ENCODE results near the gene SQOR. TPM values are rescaled to one million over a fixed set of nuclear protein-coding genes. Genes with fewer than 3 reads are reported as not detected.

SQOR gene
- total RNA-seq, 1 donor = 122 TPM

GRCh38 chr15:45594319-45594718, 40.5 kb upstream of the SQOR start:
- no peak for TF ChIP-seq CTCF (IDR thresholded peaks at IDR 0.05; ENCODE audit: extremely low read depth, low read depth, low read length)
- H3K27ac ChIP-seq (ENCODE audit: low read depth, low read length) = no peak overlapping the region
- no peak for DNase-seq (ENCODE audit: insufficient read length, low spot score, missing footprints)
- H3K4me2 ChIP-seq (ENCODE audit: insufficient read depth, low read length) = no peak overlapping the region
- peaks cover 81% of the 10 kb centered on the region for H3K79me2 ChIP-seq (ENCODE audit: insufficient read depth, low read length)
- peaks cover 14% of the 10 kb centered on the region for H3K36me3 ChIP-seq (ENCODE audit: insufficient read depth, low read length)
- H3K9me3 ChIP-seq (ENCODE audit: low read depth, low read length) = no peaks in the 10 kb centered on the region
- H3K4me3 ChIP-seq (ENCODE audit: insufficient read depth, low read length) = no peak overlapping the region
- peaks cover 11% of the 10 kb centered on the region for H3K4me1 ChIP-seq (ENCODE audit: insufficient read depth, low read length)
- no peaks in the 10 kb centered on the region for H3K27me3 ChIP-seq (ENCODE audit: insufficient read depth, low read length)
- peaks cover 15% of the 10 kb centered on the region for H4K20me1 ChIP-seq (ENCODE audit: insufficient read depth, low read length)
- H2AFZ ChIP-seq (ENCODE audit: low read length) = no peak overlapping the region

- peaks cover 15% of the 10 kb centered on the region for H4K20me1 ChIP-seq (ENCODE audit: insufficient read depth, low read length)
- no peak overlapping the region for H3K4me3 ChIP-seq (ENCODE audit: insufficient read depth, low read length)
- no peak for TF ChIP-seq CTCF (IDR thresholded peaks at IDR 0.05; ENCODE audit: extremely low read depth, low read depth, low read length)
- H3K27ac ChIP-seq (ENCODE audit: low read depth, low read length) = no peak overlapping the region
- no peak overlapping the region for H2AFZ ChIP-seq (ENCODE audit: low read length)
- no peak overlapping the region for H3K4me2 ChIP-seq (ENCODE audit: insufficient read depth, low read length)
- peaks cover 5% of the 10 kb centered on the region for H3K4me1 ChIP-seq (ENCODE audit: insufficient read depth, low read length)
- DNase-seq (ENCODE audit: insufficient read length, low spot score, missing footprints) = no peak
- no peaks in the 10 kb centered on the region for H3K27me3 ChIP-seq (ENCODE audit: insufficient read depth, low read length)
- no peaks in the 10 kb centered on the region for H3K9me3 ChIP-seq (ENCODE audit: low read depth, low read length)
- H3K79me2 ChIP-seq (ENCODE audit: insufficient read depth, low read length) = peaks cover 75% of the 10 kb centered on the region
- peaks cover 14% of the 10 kb centered on the region for H3K36me3 ChIP-seq (ENCODE audit: insufficient read depth, low read length)
These were observed 39.8 kb upstream of the SQOR start for GRCh38 chr15:45594835-45595530.

- no peak for DNase-seq (ENCODE audit: insufficient read length, low spot score, missing footprints)
- Histone ChIP-seq H2AFZ (ENCODE audit: low read length) (no peak overlapping the region), H3K4me3 (ENCODE audit: insufficient read depth, low read length) (no peak overlapping the region), H3K36me3 (ENCODE audit: insufficient read depth, low read length) (peaks cover 11% of the 10 kb centered on the region), H3K79me2 (ENCODE audit: insufficient read depth, low read length) (peaks cover 44% of the 10 kb centered on the region), H3K9me3 (ENCODE audit: low read depth, low read length) (no peaks in the 10 kb centered on the region), H3K27me3 (ENCODE audit: insufficient read depth, low read length) (no peaks in the 10 kb centered on the region), H3K27ac (ENCODE audit: low read depth, low read length) (no peak overlapping the region), H4K20me1 (ENCODE audit: insufficient read depth, low read length) (peaks cover 14% of the 10 kb centered on the region), H3K4me1 (ENCODE audit: insufficient read depth, low read length) (no peaks in the 10 kb centered on the region), H3K4me2 (ENCODE audit: insufficient read depth, low read length) (no peak overlapping the region)
- no peak for TF ChIP-seq CTCF (IDR thresholded peaks at IDR 0.05; ENCODE audit: extremely low read depth, low read depth, low read length)
These were observed 30.9 kb upstream of the SQOR start for GRCh38 chr15:45603881-45604280.

- no peak for DNase-seq (ENCODE audit: insufficient read length, low spot score, missing footprints)
- H4K20me1 ChIP-seq (ENCODE audit: insufficient read depth, low read length) = peaks cover 14% of the 10 kb centered on the region
- H3K4me3 ChIP-seq (ENCODE audit: insufficient read depth, low read length) = no peak overlapping the region
- H3K36me3 ChIP-seq (ENCODE audit: insufficient read depth, low read length) = peaks cover 11% of the 10 kb centered on the region
- no peaks in the 10 kb centered on the region for H3K4me1 ChIP-seq (ENCODE audit: insufficient read depth, low read length)
- no peak overlapping the region for H2AFZ ChIP-seq (ENCODE audit: low read length)
- H3K27me3 ChIP-seq (ENCODE audit: insufficient read depth, low read length) = no peaks in the 10 kb centered on the region
- no peak for TF ChIP-seq CTCF (IDR thresholded peaks at IDR 0.05; ENCODE audit: extremely low read depth, low read depth, low read length)
- no peak overlapping the region for H3K4me2 ChIP-seq (ENCODE audit: insufficient read depth, low read length)
- peaks cover 44% of the 10 kb centered on the region for H3K79me2 ChIP-seq (ENCODE audit: insufficient read depth, low read length)
- no peak overlapping the region for H3K27ac ChIP-seq (ENCODE audit: low read depth, low read length)
- no peaks in the 10 kb centered on the region for H3K9me3 ChIP-seq (ENCODE audit: low read depth, low read length)
These were observed 30.5 kb upstream of the SQOR start for GRCh38 chr15:45604326-45604725.

Measured in osteoblast (primary cell).